Colonic mucosa (tissue), 4 donors: ENCODE measurements around the gene BTBD8. TPM values are rescaled to one million over a fixed set of nuclear protein-coding genes. Genes with fewer than 3 reads are reported as not detected.

Experiments
- DNase-seq: peaks from one replicate; pipeline ENCODE4 v3.0.0-alpha.2; 2020
- H3K27ac ChIP-seq: fragments of 200-600 bp; one replicate; pipeline ENCODE4 v1.8.0; 2021
- H3K27me3 ChIP-seq: fragments of 200-600 bp; one replicate; pipeline ENCODE4 v1.8.0; 2021
- H3K36me3 ChIP-seq: fragments of 200-600 bp; one replicate; pipeline ENCODE4 v1.8.0; 2021
- H3K4me1 ChIP-seq: fragments of 200-600 bp; one replicate; pipeline ENCODE4 v1.8.0; 2021; ENCODE audit warnings: mild to moderate bottlenecking
- H3K4me3 ChIP-seq: fragments of 200-600 bp; one replicate; pipeline ENCODE4 v1.8.0; 2021
- H3K9ac ChIP-seq, 2 donors: one replicate each; pipeline ENCODE4 v1.7.0; 2013; ENCODE audit warnings: control low read depth in 2 of 2, low read depth in 2 of 2, low read length in 2 of 2
- H3K9me3 ChIP-seq: fragments of 200-600 bp; one replicate; pipeline ENCODE4 v1.8.0; 2021
- CTCF ChIP-seq: fragments of 200-600 bp; IDR thresholded peaks from one replicate; pipeline ENCODE4 v1.8.0; 2022; ENCODE audit warnings: antibody characterized with exemption, mild to moderate bottlenecking
- intact Hi-C: fragments of 100-400 bp; cut with DNase I; formaldehyde crosslinking; loops from one replicate; pipeline ENCODE4 v1.14.1; 2022
- total RNA-seq, 2 donors: library from RNA; stranded (reverse); fragmentation: NEBNext Ultra II Directional in 1 of 2; extraction: Animal tissue kit (Norgen Biotek cat#: 25700) in 1 of 2; gene quantifications; one replicate each; pipeline ENCODE4 v1.2.1, GENCODE V29; 2021
- donor health status: healthy.
- donor health status: DM: no; HTN: no; CAD: no.
- donor health status: DM: no; HTN: no; CAD: no.

Gene BTBD8
- total RNA-seq, 2 donors from 2014 or later: 3.1 to 4.1 TPM

- intact Hi-C loops: no loop called here
- no peaks in the 10 kb centered on the region for H3K27me3 ChIP-seq
- no peak for TF ChIP-seq CTCF
Measured at GRCh38 chr1:92169214-92170005, 89.3 kb downstream of the BTBD8 start.

GRCh38 chr1:92184632-92185031 lies 104.5 kb downstream of the BTBD8 start:
- intact Hi-C loops: loop anchor here (5.0 kb wide), 1 partner anchor 143 kb away; no protein-coding TSS in a partner anchor

More at GRCh38 chr1:92169214-92170005, 89.3 kb downstream of the BTBD8 start:
- H3K27ac ChIP-seq: no peak overlapping the region
- no peaks in the 10 kb centered on the region for H3K9me3 ChIP-seq
- H3K4me1 ChIP-seq: no peaks in the 10 kb centered on the region
- H3K9ac ChIP-seq: no peak overlapping the region
- H3K4me3 ChIP-seq: no peak overlapping the region
- no peaks in the 10 kb centered on the region for H3K36me3 ChIP-seq
- no peak for DNase-seq

GRCh38 chr1:92186081-92186480 lies 105.9 kb downstream of the BTBD8 start:
- H3K36me3 ChIP-seq: no peaks in the 10 kb centered on the region
- no peak for DNase-seq
- H3K27me3 ChIP-seq: no peaks in the 10 kb centered on the region
- H3K4me1 ChIP-seq: no peaks in the 10 kb centered on the region
- no peak overlapping the region for H3K4me3 ChIP-seq
- TF ChIP-seq CTCF: no peak
- H3K27ac ChIP-seq: no peak overlapping the region
- intact Hi-C loops: no loop called here
- no peaks in the 10 kb centered on the region for H3K9me3 ChIP-seq
- no peak overlapping the region for H3K9ac ChIP-seq

More at GRCh38 chr1:92184632-92185031, 104.5 kb downstream of the BTBD8 start:
- Histone ChIP-seq H3K4me1 (no peaks in the 10 kb centered on the region), H3K27ac (no peak overlapping the region), H3K9me3 (no peaks in the 10 kb centered on the region), H3K36me3 (no peaks in the 10 kb centered on the region), H3K27me3 (no peaks in the 10 kb centered on the region), H3K9ac (no peak overlapping the region), H3K4me3 (no peak overlapping the region)
- DNase-seq: no peak
- no peak for TF ChIP-seq CTCF

- Histone ChIP-seq H3K9me3 (no peaks in the 10 kb centered on the region), H3K27ac (no peak overlapping the region), H3K36me3 (no peaks in the 10 kb centered on the region), H3K4me1 (no peaks in the 10 kb centered on the region), H3K4me3 (no peak overlapping the region), H3K27me3 (no peaks in the 10 kb centered on the region), H3K9ac (no peak overlapping the region)
- DNase-seq: no peak
- intact Hi-C loops: no loop called here
- TF ChIP-seq CTCF: no peak
Measured at GRCh38 chr1:92188436-92189255, 108.5 kb downstream of the BTBD8 start.

- Histone ChIP-seq H3K4me3 (no peak overlapping the region), H3K9ac (no peak overlapping the region), H3K4me1 (no peaks in the 10 kb centered on the region), H3K27me3 (no peaks in the 10 kb centered on the region), H3K27ac (no peak overlapping the region), H3K9me3 (no peaks in the 10 kb centered on the region), H3K36me3 (no peaks in the 10 kb centered on the region)
- no peak for DNase-seq
- intact Hi-C loops: no loop called here
- TF ChIP-seq CTCF: no peak
Measured at GRCh38 chr1:92191726-92192125, 111.6 kb downstream of the BTBD8 start.
